Transverse colon (tissue), 4 donors: ENCODE measurements around the gene MOB3B. TPM values are rescaled to one million over a fixed set of nuclear protein-coding genes. Genes with fewer than 3 reads are reported as not detected.

Source experiments
- DNase-seq: peaks from one replicate; pipeline ENCODE4 v3.0.0-alpha.2; 2019
- H3K27ac ChIP-seq, 4 donors: fragments of 200-600 bp; sonication (generic); 2 replicates each; pipeline ENCODE4 v1.5.1; 2016 to 2018; ENCODE audit warnings: inconsistent platforms in 4 of 4
- H3K27me3 ChIP-seq: fragments of 200-600 bp; sonication (generic); 2 replicates; pipeline ENCODE4 v1.5.1; 2017; ENCODE audit warnings: inconsistent platforms
- H3K36me3 ChIP-seq, 4 donors: fragments of 200-600 bp; sonication (generic); 2 replicates each; pipeline ENCODE4 v1.5.1; 2017 to 2019; ENCODE audit warnings: inconsistent platforms in 4 of 4
- H3K4me1 ChIP-seq, 4 donors: fragments of 200-600 bp; sonication (generic); 2 replicates each; pipeline ENCODE4 v1.5.1; 2017 to 2020; ENCODE audit warnings: inconsistent platforms in 4 of 4
- H3K4me3 ChIP-seq, 4 donors: fragments of 200-600 bp; sonication (generic); 1 replicate in 1 of 4; 2 replicates in 3 of 4; pipeline versions ENCODE4 v1.5.1 to v1.6.1; 2017 to 2019; ENCODE audit warnings: inconsistent platforms in 4 of 4
- H3K9me3 ChIP-seq, 2 donors: fragments of 200-600 bp; sonication (generic); 2 replicates each; pipeline ENCODE4 v1.5.1; 2017 to 2019; ENCODE audit warnings: inconsistent platforms in 2 of 2
- EP300 ChIP-seq: sonication (generic); formaldehyde crosslinking; IDR thresholded peaks from one replicate; pipeline ENCODE4 v1.6.1; 2017; ENCODE audit warnings: antibody characterized with exemption, low read depth
- POLR2A ChIP-seq: fragments of 450-650 bp; IDR thresholded peaks from one replicate; pipeline ENCODE4 v1.6.1; 2016; ENCODE audit warnings: antibody characterized with exemption, mild to moderate bottlenecking, moderate library complexity
- POLR2AphosphoS5 ChIP-seq, 3 donors: sonication (generic); formaldehyde crosslinking; IDR thresholded peaks; one replicate each; pipeline ENCODE4 v1.6.1; 2016; ENCODE audit warnings: antibody characterized with exemption in 3 of 3
- WGBS, 2 donors: methylation state at CpG; one replicate each; pipeline ENCODE4 v1.1.5; 2018; ENCODE audit warnings: low coverage in 1 of 2; 5-methylcytosine and 5-hydroxymethylcytosine counted together
- in situ Hi-C, 4 donors: fragments of 200-750 bp; cut with MboI; loops; one replicate each; pipeline versions ENCODE4 v1.15.0 to v1.15.1; 2017; ENCODE audit warnings: low sequenced_read_pairs in 3 of 4, low pct_ligation_motif_present in 1 of 4, low pct_unique_long_range_greater_than_20kb in 1 of 4
- intact Hi-C: fragments of 100-400 bp; cut with DNase I; formaldehyde crosslinking; loops from one replicate; pipeline ENCODE4 v1.15.1; 2023; ENCODE audit warnings: low total_unique reads
- total RNA-seq, 4 donors: library from RNA; depleted of rRNA; stranded (reverse); fragments of >200 nt; gene quantifications; one replicate each; pipeline ENCODE4 v1.1.0, GENCODE V29; 2016
- TF ChIP-seq, protein P1 (sequence below), 5 experiments: fragments of 200-600 bp in 3 of 5; fragments of 450-650 bp in 2 of 5; sonication (generic) in 3 of 5; IDR thresholded peaks; 1 replicate in 2 of 5; 2 replicates in 3 of 5; pipeline ENCODE4 v1.5.1; 2016 to 2017; ENCODE audit warnings: antibody characterized with exemption in 5 of 5, inconsistent platforms in 3 of 5, mild to moderate bottlenecking in 2 of 5, moderate library complexity in 1 of 5

MOB3B gene
- total RNA-seq, 4 donors from 2014 or later = 18.3 to 39.7 (median 29.1) TPM

- no peak for DNase-seq
Measured at GRCh38 chr9:27408482-27408881, 121.1 kb downstream of the MOB3B start.

DNA sequence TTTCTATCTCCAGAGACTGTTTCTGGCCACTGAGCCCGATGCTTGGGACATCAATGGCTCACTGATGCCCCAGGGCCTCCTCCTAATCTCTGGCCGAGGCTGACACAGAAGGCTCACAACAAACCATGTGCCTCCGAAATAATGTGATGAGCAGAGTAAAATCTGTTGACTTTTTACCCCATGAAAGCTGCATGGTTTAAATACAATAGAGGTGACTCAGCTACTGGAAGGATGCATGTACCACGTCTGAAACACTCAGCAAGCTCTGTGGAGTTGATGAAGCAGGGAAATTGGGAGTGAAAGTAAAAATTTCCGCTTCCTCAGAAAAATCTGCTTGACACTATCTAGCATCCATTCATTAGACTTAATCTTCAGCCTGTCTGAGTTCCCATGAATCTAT is 121.6 kb downstream of the MOB3B start:
- no peak overlapping the region for H3K4me3 ChIP-seq
- H3K4me1 ChIP-seq = peaks cover 2 to 24% (median 9%) of the 10 kb centered on the region in 4 donors
- H3K9me3 ChIP-seq = no peaks in the 10 kb centered on the region
- TF ChIP-seq POLR2AphosphoS5 (IDR thresholded peaks at IDR 0.05) = no peak
- no peak for TF ChIP-seq EP300
- TF ChIP-seq, protein P1, sequence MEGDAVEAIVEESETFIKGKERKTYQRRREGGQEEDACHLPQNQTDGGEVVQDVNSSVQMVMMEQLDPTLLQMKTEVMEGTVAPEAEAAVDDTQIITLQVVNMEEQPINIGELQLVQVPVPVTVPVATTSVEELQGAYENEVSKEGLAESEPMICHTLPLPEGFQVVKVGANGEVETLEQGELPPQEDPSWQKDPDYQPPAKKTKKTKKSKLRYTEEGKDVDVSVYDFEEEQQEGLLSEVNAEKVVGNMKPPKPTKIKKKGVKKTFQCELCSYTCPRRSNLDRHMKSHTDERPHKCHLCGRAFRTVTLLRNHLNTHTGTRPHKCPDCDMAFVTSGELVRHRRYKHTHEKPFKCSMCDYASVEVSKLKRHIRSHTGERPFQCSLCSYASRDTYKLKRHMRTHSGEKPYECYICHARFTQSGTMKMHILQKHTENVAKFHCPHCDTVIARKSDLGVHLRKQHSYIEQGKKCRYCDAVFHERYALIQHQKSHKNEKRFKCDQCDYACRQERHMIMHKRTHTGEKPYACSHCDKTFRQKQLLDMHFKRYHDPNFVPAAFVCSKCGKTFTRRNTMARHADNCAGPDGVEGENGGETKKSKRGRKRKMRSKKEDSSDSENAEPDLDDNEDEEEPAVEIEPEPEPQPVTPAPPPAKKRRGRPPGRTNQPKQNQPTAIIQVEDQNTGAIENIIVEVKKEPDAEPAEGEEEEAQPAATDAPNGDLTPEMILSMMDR (IDR thresholded peaks at IDR 0.05) = no peak
- TF ChIP-seq POLR2A = no peak
- intact Hi-C loops = no loop called here
- H3K27ac ChIP-seq = peak overlapping the region in 3 of 4 donors; percentile 28 to 52 (median 44)
- in situ Hi-C loops = no loop called here
- DNase-seq = no peak
- H3K27me3 ChIP-seq = no peaks in the 10 kb centered on the region
- WGBS, 2 donors = 78 to 84% methylated on average over 5 of the region's 5 CpGs
- H3K36me3 ChIP-seq = no peaks in the 10 kb centered on the region

More at GRCh38 chr9:27408482-27408881, 121.1 kb downstream of the MOB3B start:
- intact Hi-C loops (no loop called here), in situ Hi-C loops (no loop called here)
- TF ChIP-seq POLR2AphosphoS5 (IDR thresholded peaks at IDR 0.05) (no peak), POLR2A (no peak), EP300 (no peak)
- TF ChIP-seq, protein P1 (IDR thresholded peaks at IDR 0.05) = no peak
- no peaks in the 10 kb centered on the region for H3K9me3 ChIP-seq
- H3K4me3 ChIP-seq = no peak overlapping the region
- H3K36me3 ChIP-seq = no peaks in the 10 kb centered on the region
- no peak overlapping the region for H3K27ac ChIP-seq
- H3K27me3 ChIP-seq = no peaks in the 10 kb centered on the region
- 79 to 91% methylated on average over 2 of the region's 2 CpGs for WGBS, 2 donors
- peaks cover 4 to 28% (median 12%) of the 10 kb centered on the region in 4 donors for H3K4me1 ChIP-seq

DNA sequence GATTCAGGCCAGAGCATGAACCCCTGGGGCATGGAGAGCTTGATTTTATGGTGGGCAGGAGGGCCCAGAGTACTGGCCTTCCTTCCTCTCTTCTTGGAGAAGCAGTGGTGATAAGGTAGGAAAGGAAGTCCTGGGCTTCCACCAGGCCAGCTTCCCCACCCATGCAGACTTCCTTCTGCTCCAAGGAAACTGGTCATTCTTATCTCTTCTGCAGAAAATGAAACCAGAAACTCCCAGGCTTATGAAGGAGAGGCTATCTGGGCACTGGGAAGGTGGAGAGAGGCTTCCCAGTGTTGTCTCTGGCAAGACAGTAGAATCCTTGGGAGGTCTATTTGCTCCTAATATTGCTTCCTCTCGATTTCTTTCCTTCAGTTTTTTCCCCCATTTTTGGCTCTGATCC is 122.1 kb downstream of the MOB3B start:
- Histone ChIP-seq H3K27me3 (no peaks in the 10 kb centered on the region), H3K36me3 (no peaks in the 10 kb centered on the region), H3K9me3 (no peaks in the 10 kb centered on the region), H3K27ac (peak overlapping the region in 3 of 4 donors; percentile 28 to 52 (median 44)), H3K4me1 (peaks cover 0 to 24% (median 8%) of the 10 kb centered on the region in 4 donors), H3K4me3 (no peak overlapping the region)
- in situ Hi-C loops (no loop called here), intact Hi-C loops (no loop called here)
- no peak for TF ChIP-seq POLR2A
- TF ChIP-seq, protein P1 (IDR thresholded peaks at IDR 0.05) = no peak
- no peak for TF ChIP-seq EP300
- no peak for TF ChIP-seq POLR2AphosphoS5 (IDR thresholded peaks at IDR 0.05)
- WGBS, 2 donors = 20 to 33% methylated on average over 1 of the region's 1 CpG
- no peak for DNase-seq

DNA sequence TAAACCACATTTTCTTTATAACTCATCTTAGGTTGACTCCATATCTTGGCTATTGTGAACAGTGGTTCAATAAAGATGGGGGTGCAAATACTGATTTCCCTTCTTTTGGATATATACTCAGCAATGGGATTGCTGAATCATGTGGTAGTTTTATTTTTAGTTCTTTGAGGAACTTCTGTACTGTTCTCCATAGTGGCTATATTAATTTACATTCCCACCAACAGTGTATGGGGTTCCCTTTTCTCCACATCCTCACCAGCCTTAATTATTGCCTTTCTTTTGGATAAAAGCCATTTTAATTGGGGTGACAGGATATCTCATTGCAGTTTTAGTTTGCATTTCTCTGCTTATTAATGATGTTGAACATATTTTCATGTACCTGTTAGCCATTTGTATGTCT is 125.0 kb downstream of the MOB3B start:
- TF ChIP-seq EP300 (no peak), POLR2AphosphoS5 (IDR thresholded peaks at IDR 0.05) (no peak), POLR2A (no peak)
- TF ChIP-seq, protein P1 (IDR thresholded peaks at IDR 0.05) = no peak
- Histone ChIP-seq H3K9me3 (no peaks in the 10 kb centered on the region), H3K27me3 (no peaks in the 10 kb centered on the region), H3K4me1 (peaks cover 0 to 23% (median 8%) of the 10 kb centered on the region in 4 donors), H3K36me3 (no peaks in the 10 kb centered on the region), H3K27ac (no peak overlapping the region), H3K4me3 (no peak overlapping the region)
- intact Hi-C loops (no loop called here), in situ Hi-C loops (no loop called here)
- DNase-seq = no peak
